ENCODE data around the gene PTGS1.

DNA sequence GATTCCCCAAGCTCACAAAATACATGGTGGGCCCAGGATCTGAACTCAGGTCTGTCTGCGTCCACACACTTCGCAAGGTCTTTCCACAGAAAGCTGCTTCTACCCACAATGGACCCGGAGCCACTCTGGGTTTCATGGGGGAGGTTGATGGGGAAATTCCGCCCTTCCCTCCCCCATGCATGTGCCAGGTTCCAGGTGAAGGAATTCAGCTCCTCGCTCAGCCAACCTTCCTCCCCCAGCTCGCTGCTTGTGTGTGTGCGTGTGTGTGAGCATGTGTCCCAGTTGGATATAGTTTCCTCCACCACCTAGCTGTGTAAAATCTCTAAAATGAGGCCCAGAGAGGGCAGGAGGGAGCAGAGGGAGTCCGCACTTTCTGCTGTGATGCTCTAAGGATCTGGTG is 1.0 kb downstream of the PTGS1 start:
- TF ChIP-seq, protein P1, sequence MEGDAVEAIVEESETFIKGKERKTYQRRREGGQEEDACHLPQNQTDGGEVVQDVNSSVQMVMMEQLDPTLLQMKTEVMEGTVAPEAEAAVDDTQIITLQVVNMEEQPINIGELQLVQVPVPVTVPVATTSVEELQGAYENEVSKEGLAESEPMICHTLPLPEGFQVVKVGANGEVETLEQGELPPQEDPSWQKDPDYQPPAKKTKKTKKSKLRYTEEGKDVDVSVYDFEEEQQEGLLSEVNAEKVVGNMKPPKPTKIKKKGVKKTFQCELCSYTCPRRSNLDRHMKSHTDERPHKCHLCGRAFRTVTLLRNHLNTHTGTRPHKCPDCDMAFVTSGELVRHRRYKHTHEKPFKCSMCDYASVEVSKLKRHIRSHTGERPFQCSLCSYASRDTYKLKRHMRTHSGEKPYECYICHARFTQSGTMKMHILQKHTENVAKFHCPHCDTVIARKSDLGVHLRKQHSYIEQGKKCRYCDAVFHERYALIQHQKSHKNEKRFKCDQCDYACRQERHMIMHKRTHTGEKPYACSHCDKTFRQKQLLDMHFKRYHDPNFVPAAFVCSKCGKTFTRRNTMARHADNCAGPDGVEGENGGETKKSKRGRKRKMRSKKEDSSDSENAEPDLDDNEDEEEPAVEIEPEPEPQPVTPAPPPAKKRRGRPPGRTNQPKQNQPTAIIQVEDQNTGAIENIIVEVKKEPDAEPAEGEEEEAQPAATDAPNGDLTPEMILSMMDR (optimal IDR thresholded peaks at IDR 0.05 in 1 of 3, IDR thresholded peaks at IDR 0.05 in 1 of 3, conservative IDR thresholded peaks at IDR 0.05 in 1 of 3; ENCODE audit: extremely low read depth in 1 of 3, insufficient read depth in 2 of 3, low read length in 3 of 3), result no peak
- no peak for TF ChIP-seq EZH2 (IDR thresholded peaks at IDR 0.05; ENCODE audit: low read length)
